WERI-Rb-1 (cell line): ENCODE results near the gene TMEFF1.

Experiments
- DNase-seq: peaks from one replicate; pipeline ENCODE4 v3.0.0-alpha.2; 2020
- H3K27ac ChIP-seq: fragments of 250-450 bp; sonication (Bioruptor Pico); 2 replicates; pipeline ENCODE4 v1.5.1; 2020; ENCODE audit warnings: mild to moderate bottlenecking, moderate library complexity
- H3K27me3 ChIP-seq: fragments of 250-450 bp; sonication (Bioruptor Pico); 2 replicates; pipeline ENCODE4 v1.5.1; 2021; ENCODE audit warnings: mild to moderate bottlenecking, low read depth, moderate library complexity; ENCODE audit not compliant: insufficient read depth, severe bottlenecking
- H3K36me3 ChIP-seq: fragments of 250-450 bp; sonication (Bioruptor Pico); 2 replicates; pipeline ENCODE4 v1.5.1; 2020; ENCODE audit warnings: mild to moderate bottlenecking, moderate library complexity
- H3K4me3 ChIP-seq: 2 replicates; pipeline ENCODE4 v1.5.1; 2011; ENCODE audit warnings: low read depth, mild to moderate bottlenecking, control low read depth, low read length
- H3K9me3 ChIP-seq: fragments of 250-450 bp; sonication (Bioruptor Pico); 2 replicates; pipeline ENCODE4 v1.5.1; 2021; ENCODE audit warnings: mild to moderate bottlenecking, moderate library complexity; ENCODE audit not compliant: severe bottlenecking
- TF ChIP-seq, protein P1 (sequence below): IDR thresholded peaks from 2 replicates; pipeline ENCODE4 v1.5.1; 2011; ENCODE audit warnings: low read depth, mild to moderate bottlenecking, control low read depth, inconsistent platforms, low read length

TMEFF1 gene

DNA sequence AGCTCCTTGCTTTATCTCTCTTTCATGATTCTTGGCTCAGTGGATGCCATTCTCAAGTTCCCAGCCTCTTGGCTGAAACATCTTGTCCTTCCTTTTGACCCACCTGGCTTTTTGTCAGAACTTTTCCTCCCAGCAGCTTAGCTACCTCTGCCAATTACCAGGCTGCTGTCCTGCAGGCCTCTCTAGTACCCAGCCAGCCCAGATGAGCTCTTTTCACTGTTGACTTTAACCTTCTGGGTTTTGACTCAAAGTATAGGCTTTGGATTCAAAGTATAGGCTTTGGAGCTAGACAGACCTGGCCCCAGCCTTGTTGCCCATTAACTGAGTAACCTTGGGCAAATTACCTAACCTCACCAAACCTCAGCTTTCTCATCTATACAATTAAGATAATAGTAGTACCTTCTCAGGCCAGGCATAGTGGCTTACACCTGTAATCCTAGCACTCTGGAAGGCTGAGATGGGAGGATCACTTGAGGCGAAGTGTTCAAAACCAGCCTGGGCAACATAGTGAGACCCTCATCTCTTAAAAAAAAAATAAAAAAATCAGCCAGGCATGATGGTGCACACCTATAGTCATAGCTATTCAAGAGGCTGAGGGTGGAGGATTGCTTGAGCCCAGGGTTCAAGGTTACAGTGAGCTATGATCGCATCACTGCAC is 6.6 kb upstream of the TMEFF1 start:
- TF ChIP-seq, protein P1, sequence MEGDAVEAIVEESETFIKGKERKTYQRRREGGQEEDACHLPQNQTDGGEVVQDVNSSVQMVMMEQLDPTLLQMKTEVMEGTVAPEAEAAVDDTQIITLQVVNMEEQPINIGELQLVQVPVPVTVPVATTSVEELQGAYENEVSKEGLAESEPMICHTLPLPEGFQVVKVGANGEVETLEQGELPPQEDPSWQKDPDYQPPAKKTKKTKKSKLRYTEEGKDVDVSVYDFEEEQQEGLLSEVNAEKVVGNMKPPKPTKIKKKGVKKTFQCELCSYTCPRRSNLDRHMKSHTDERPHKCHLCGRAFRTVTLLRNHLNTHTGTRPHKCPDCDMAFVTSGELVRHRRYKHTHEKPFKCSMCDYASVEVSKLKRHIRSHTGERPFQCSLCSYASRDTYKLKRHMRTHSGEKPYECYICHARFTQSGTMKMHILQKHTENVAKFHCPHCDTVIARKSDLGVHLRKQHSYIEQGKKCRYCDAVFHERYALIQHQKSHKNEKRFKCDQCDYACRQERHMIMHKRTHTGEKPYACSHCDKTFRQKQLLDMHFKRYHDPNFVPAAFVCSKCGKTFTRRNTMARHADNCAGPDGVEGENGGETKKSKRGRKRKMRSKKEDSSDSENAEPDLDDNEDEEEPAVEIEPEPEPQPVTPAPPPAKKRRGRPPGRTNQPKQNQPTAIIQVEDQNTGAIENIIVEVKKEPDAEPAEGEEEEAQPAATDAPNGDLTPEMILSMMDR = no peak
- Histone ChIP-seq H3K4me3 (no peak overlapping the region), H3K9me3 (no peaks in the 10 kb centered on the region), H3K27me3 (no peaks in the 10 kb centered on the region), H3K36me3 (no peaks in the 10 kb centered on the region), H3K27ac (no peak overlapping the region)
- no peak for DNase-seq

DNA sequence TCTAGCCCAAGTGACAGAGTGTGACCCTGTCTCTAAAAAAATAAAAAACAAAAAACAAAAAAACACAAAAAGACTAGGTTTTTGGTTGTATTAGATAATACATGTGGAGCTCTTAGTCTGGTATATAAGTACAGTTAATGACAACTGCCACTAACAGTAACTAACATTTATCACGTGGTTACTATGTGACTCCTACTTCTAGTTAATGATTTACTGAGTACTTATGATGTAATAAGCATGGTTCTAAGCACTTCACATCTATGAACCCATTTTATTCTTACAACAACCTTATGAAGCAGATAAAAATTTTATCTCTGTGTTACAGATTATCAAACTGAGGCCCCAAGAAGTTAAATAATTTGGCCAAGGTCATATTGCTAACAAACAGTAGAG is 6.1 kb upstream of the TMEFF1 start:
- Histone ChIP-seq H3K27ac (no peak overlapping the region), H3K9me3 (no peaks in the 10 kb centered on the region), H3K4me3 (no peak overlapping the region), H3K36me3 (no peaks in the 10 kb centered on the region), H3K27me3 (no peaks in the 10 kb centered on the region)
- DNase-seq = no peak
- TF ChIP-seq, protein P1 = no peak

DNA sequence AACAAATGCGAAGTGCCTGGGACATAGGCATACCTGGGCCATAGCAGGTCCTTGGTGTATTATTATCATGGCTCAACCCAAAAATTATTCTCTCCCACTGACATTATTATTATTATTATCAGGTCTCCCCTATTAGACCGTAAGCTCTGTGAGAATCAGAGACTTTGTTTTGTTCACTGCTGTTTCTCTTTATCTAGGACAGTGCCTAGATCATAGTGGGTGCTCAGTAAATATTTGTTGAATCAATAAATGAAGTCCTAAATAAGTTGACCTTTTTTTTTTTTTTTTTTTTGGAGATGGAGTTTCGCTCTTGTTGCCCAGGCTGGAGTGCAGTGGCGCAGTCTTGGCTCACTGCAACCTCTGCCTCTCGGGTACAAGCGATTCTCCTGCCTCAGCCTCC is 4.9 kb upstream of the TMEFF1 start:
- H3K36me3 ChIP-seq = no peaks in the 10 kb centered on the region
- no peak overlapping the region for H3K4me3 ChIP-seq
- no peak for DNase-seq
- no peak overlapping the region for H3K27ac ChIP-seq
- H3K9me3 ChIP-seq = no peaks in the 10 kb centered on the region
- TF ChIP-seq, protein P1 = no peak
- H3K27me3 ChIP-seq = no peaks in the 10 kb centered on the region

DNA sequence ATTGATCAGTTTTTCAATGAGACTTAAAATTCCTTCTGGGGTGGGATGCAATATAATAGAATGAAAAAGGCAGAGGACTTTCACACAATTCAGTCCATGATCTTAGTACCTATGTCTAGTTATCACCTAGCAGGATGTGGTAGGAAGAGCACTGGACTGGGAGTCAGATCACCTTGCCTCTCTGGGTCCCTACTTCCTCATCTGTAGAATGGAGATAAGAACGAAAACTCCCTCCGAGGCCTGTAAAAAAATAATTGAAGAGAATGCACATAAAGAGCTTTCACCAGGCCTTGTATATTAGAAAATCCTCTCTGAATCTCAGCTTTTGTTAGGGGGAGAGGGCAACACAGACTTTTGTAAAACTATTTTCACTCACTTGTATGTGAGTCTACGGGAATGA is 681 bp upstream of the TMEFF1 start:
- Histone ChIP-seq H3K27ac (peak overlapping the region; percentile 84), H3K36me3 (peaks cover 4% of the 10 kb centered on the region), H3K4me3 (peak overlapping the region; percentile 88), H3K27me3 (no peaks in the 10 kb centered on the region), H3K9me3 (no peaks in the 10 kb centered on the region)
- DNase-seq = no peak
- TF ChIP-seq, protein P1 = no peak

DNA sequence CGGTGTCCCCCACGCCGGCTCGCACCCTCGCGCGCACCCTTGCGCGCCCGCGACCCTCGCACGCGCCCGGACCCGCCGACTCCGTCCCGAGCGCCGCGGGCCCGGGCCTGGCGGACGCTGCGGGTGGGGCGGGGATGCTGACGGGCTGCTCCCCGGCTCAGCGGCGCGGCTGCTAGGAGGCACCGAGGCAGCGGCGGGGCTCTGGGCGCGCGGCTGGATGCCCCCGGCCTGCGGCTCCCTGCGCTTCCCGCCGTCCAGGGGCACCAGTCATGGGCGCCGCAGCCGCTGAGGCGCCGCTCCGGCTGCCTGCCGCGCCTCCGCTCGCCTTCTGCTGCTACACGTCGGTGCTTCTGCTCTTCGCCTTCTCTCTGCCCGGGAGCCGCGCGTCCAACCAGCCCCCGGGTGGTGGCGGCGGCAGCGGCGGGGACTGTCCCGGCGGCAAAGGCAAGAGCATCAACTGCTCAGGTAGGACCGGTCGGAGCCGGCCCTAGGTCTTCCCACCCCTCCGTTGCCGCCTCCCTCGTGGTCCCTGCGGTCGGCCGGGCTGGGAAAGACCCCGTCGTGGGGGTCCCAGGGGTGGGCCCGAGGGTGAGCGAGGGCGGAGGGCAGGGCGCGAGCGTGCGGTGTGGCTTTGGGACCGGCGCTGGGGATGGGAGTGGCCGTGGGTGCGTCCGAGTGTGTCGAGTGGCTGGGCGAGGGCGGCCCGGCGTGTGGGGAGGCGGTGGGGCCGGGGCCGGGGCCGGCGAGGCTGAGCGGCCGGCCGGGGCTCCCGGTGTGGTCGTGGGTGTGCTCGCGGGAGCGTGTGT is 530 bp downstream of the TMEFF1 start:
- H3K4me3 ChIP-seq = peak overlapping the region; percentile 88
- peaks cover 4% of the 10 kb centered on the region for H3K36me3 ChIP-seq
- DNase-seq = peak; percentile 60
- H3K9me3 ChIP-seq = no peaks in the 10 kb centered on the region
- no peaks in the 10 kb centered on the region for H3K27me3 ChIP-seq
- peak overlapping the region; percentile 84 for H3K27ac ChIP-seq
- TF ChIP-seq, protein P1 = no peak
